Activated CD8-positive, alpha-beta memory T cell treated with anti-CD3 and anti-CD28 coated beads for 36 hours (primary cell): Measurements from ENCODE around the gene FLT1. TPM values are rescaled to one million over a fixed set of nuclear protein-coding genes. Genes with fewer than 3 reads are reported as not detected.

Experiments
- CTCF ChIA-PET: fragments of 350-600 bp; sonication (Branson Sonifier 250); formaldehyde crosslinking; loops from one replicate; lab custom pipeline; 2021; ENCODE audit warnings: antibody characterized with exemption; lab: Charles Lee
- POLR2A ChIA-PET: fragments of 350-600 bp; sonication (Branson Sonifier 250); formaldehyde crosslinking; loops from one replicate; lab custom pipeline; 2021; ENCODE audit warnings: antibody characterized with exemption; lab: Charles Lee
- total RNA-seq, 2 experiments: library from RNA; stranded (reverse); gene quantifications; one replicate each; pipeline ENCODE4 v1.2.3, GENCODE V29; 2021

The FLT1 gene
- total RNA-seq, 2 experiments from 2014 or later: 2.5 to 2.7 TPM

DNA sequence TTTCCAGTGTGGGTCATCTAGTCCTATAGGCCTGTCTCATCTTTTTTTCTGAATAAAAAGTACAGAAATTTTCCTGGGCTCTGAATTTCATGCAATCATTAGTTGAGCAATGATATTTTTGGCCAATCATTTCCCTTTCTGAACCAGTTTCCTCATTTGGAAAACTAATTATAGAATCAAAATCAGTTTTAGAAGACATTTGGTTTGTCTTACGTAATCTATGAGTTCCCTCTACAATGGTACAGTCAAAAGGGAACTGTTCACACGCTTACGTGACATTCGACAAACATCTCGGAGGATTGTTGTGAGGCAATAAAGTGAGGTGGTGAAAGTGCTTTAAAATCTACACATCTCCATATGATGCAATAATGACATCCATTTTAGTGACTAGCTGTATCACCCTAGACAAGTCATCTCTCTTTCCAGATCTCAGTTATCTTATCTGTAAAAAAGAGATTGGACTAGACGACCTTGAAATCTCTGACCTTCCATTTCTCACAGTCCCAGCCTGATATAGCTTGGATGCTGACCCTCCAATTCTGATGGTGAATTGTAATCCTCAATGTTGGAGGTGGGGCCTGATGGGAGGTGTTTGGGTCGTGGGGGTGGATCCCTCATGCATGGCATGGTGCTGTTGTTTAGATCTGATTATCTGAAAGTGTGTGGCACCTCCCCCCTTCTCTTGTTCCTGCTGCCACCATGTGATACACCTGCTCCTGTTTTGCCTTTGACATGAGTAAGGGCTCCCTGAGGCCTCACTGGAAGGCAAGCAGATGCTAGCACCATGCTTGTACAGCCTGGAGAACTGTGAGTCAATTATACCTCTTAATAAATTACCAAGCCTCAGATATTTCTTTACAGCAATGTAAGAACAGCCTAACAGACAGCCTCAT lies 26.7 kb downstream of the FLT1 start:
- ChIA-PET POLR2A (no interaction called here), CTCF (no interaction called here)

- CTCF ChIA-PET: no interaction called here
- POLR2A ChIA-PET: no interaction called here
Observed at GRCh38 chr13:28467034-28467433, 27.9 kb downstream of the FLT1 start.

DNA sequence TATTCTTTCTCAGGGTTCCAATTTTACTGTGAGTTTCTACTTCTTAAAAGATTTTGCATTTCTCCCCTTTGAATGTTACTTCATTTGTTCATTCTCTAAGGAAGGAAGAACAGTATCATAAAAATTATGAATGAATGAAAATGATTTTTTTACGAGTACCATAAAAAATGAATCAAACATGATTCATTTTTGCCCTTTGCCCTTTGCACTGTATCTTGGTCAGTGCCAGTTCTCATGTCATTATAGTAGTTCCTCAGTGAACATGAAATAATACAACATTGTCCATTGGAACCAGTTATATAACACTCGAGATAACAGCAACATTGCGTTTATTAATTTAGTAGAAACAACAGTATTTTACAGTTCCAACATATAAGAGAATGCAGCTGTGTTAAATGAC lies 28.8 kb downstream of the FLT1 start:
- POLR2A ChIA-PET: no interaction called here
- CTCF ChIA-PET: no interaction called here

DNA sequence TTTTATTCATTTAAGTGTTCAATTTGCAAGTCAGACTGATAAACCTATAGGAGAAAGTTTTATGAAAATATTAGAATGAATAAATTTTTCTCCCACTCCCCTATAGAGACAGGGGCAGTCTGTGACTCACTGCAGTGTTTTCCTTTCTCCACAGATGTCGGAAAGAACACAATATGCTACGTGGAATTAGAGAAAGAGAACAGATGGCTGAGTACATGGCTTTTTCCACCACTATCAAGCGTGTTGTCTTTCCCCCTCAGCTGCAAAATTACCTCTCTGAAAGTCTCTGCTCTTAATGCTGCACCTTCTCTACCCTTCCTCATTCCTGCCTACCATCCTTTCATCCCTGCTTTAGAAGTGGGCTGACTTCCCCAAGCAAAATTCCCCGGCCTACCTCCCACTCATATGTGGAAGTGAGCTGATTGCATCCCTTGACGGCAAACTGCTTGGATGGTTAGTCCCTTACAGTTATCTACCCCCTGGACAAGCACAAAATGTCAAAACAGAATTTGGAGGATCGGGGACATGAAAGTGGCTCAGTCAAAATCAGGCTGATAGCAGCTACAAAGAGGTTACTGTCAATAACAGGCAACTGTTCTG lies 30.0 kb downstream of the FLT1 start:
- ChIA-PET POLR2A (no interaction called here), CTCF (no interaction called here)

- ChIA-PET POLR2A (no interaction called here), CTCF (no interaction called here)
Observed at GRCh38 chr13:28463481-28463880, 31.4 kb downstream of the FLT1 start.

GRCh38 chr13:28459911-28460310 lies 35.0 kb downstream of the FLT1 start:
- ChIA-PET POLR2A (no interaction called here), CTCF (no interaction called here)

GRCh38 chr13:28458608-28459007 lies 36.3 kb downstream of the FLT1 start:
- POLR2A ChIA-PET: no interaction called here
- CTCF ChIA-PET: no interaction called here

DNA sequence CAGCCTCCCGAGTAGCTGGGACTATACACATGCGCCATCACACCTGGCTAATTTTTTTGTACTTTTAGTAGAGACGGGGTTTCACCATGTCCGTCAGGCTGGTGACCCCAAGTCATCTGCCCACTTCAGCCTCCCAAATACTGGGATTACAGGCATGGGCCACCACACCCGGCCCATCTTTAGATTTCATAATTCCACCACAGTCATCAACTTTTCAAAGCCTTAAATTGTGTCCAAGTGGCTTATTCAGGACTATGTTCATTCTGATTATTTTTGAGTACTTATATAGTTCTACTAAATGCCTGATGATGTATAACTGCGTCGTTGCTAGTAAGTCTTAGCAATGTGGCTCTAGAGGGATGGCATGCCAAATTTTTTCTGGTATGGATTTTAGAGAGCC lies 36.9 kb downstream of the FLT1 start:
- ChIA-PET CTCF (no interaction called here), POLR2A (no interaction called here)

- ChIA-PET POLR2A (no interaction called here), CTCF (no interaction called here)
Observed at GRCh38 chr13:28457521-28457920, 37.4 kb downstream of the FLT1 start.

GRCh38 chr13:28455580-28456194 lies 39.2 kb downstream of the FLT1 start:
- ChIA-PET POLR2A (no interaction called here), CTCF (no interaction called here)

DNA sequence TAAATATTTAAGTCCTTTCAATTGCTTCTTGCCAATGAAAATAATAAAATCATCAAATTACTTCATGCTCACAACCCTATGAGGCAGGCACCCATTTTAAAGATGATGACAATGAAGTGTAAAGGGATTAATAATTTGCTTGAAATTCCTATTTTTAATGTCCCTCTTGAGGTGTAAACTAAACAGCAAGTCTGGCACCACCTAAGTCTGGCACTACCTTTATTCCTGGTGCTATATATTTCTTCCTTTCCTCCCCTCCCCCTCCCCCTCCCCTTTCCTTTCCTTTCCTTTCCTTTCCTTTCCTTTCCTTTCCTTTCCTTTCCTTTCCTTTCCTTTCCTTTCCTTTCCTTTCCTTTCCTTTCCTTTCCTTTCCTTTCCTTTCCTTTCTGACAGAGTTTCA lies 42.2 kb downstream of the FLT1 start:
- CTCF ChIA-PET: no interaction called here
- POLR2A ChIA-PET: no interaction called here

DNA sequence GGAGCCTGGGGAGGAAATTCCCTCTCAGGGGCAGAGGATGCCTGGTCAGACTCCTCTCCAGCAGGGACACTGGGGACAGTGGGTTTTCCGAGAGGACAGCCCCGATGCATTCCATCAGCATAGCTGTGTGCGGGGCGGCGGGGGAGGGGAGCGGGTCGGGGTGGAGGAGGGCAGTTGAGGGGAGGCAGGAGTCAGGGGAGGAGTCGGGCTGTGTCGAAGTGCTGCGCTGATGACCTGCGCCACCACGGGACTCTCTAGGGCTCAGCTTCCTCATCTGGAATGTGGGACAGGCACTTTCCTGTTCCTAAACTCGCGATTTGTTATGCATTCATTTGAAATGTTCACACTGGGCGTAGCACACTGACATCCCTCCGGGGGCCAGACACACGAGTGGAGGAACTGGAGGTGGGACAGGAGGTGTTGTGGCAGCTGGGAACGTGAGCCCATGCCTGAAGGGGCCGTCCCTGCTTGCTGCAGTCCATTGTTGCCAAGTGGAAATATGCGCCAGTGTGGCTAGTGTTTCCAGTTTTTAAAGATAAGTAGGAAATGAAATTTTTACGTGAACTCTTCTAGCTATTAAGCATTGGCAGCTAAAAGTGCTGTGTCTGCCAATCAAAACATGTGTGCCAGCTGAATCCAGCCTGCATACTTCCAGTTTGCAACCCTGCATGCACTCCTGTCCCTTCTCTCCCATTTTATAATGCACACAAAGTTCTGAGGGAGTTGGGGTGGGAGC lies 43.3 kb downstream of the FLT1 start:
- POLR2A ChIA-PET: no interaction called here

DNA sequence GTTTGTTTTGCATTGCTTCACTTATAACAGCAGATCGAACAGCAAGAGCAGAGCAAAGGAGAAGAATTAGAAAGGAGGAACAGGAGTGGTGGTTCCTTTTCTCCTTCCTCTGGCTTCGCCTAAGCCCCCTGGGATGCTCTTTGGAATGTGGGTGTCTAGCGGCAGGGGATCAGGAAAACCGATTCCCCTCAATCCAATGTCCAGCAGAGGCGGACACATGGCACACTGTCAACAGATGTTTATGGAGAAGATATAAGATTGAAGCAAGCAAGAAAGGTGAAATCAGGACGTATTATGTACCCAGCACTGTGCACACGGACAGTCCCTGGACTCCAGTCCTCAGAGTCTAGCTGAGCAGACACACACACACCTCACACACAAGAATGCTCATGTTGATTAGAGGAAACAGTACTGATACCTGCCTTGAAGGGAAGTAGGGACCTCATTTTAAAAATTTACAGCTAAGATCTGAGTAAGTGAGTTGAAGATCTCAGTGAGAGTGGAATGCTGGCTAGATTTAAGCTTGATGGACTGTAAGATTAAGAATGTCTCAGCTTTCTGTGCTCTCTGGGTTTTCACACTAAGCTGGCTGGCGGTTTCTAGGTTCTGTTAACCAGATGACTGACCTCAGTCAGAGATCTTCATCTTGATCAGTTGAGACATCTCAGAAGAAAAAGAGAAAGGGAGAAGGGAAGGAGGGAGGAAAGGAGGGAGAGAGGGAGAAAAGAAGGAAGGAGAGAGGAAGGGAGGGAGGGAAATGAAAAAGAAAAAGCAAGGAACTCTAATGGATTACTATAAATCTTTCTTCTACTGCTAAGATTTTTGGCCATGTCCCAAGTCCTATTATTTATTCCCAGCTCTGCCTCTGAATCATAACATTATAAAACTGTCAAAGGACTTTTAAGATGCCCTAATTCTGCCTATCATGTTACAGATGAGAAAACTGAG lies 44.8 kb downstream of the FLT1 start:
- POLR2A ChIA-PET: no interaction called here

More for the DNA sequence above, 43.3 kb downstream of the FLT1 start:
- CTCF ChIA-PET: interaction anchor here (0.6 kb wide), 1 partner anchor 573 kb away, joined by 3 read pairs; no protein-coding TSS in a partner anchor

DNA sequence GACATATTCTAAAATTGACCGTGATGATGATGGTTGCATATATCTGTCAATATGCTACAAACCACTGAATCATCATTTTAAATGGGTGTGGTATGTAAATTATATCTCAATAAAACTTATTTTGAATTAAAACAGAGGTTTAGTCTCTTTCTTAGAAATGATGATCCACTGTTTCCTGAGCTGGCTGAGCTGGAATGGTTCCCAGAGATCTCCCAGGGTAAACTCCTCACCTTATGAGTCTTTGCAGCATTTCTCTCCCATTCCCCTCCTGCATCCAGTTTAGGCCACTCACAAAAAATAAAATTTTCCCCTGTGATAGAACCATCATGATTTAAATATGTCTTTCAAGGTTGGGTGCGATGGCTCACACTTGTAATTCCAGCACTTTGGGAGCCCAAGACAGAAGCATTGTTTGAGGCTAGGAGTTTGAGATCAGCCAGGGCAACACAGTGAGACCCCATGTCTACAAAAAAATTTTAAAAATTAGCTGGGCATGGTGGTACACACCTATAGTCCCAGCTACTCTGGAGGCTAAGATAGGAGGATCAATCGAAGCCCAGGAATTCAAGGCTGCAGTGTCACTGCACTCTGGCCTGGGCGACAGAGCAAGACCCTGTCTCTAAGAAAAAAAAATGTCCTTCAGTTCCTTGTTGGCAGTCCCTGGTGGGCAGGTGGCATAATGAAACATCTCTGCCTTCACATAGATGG lies 46.1 kb downstream of the FLT1 start:
- CTCF ChIA-PET: no interaction called here
- POLR2A ChIA-PET: interaction anchor here (0.7 kb wide), 1 partner anchor 813 kb away, joined by 3 read pairs; no protein-coding TSS in a partner anchor

More for the DNA sequence above, 44.8 kb downstream of the FLT1 start:
- CTCF ChIA-PET: no interaction called here

DNA sequence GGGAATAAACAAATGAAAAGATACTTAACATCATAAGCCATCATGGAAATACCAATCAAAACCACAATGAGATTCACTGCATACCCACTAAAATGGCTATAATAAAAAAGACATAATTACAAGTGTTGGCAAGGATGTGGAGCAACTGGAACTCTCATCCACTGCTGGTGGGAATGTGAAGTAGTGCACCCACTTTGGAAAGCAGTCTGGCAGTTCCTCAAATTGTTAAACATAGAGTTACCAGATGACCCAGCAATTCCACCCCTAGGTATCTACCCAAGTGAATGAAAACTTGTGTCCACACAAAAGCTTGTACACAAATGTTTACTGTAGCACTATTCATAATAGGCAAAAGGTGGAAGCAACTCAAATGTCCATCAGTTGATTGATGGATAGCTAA lies 46.9 kb downstream of the FLT1 start:
- POLR2A ChIA-PET: no interaction called here
- CTCF ChIA-PET: no interaction called here

- CTCF ChIA-PET: no interaction called here
- POLR2A ChIA-PET: no interaction called here
Observed at GRCh38 chr13:28447206-28447605, 47.7 kb downstream of the FLT1 start.

DNA sequence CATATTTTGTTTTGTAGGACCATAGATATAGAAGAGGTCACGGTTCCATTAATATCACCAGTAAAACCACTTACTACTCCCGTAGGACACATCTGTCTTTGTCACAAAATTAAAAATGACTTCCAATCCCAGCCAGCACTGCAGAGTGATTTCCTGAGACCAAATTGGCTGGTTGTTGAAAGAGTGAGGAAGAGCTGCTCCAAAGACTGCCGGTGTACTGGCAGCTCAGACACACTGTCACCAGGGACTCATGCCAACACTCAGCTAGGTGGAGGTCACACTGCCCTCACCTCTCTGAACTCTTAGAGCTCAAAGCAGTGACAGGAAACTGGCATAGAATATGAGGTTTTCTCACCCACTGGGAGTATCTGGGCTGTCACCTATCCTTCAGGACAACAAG lies 52.1 kb downstream of the FLT1 start:
- CTCF ChIA-PET: no interaction called here
- POLR2A ChIA-PET: no interaction called here

DNA sequence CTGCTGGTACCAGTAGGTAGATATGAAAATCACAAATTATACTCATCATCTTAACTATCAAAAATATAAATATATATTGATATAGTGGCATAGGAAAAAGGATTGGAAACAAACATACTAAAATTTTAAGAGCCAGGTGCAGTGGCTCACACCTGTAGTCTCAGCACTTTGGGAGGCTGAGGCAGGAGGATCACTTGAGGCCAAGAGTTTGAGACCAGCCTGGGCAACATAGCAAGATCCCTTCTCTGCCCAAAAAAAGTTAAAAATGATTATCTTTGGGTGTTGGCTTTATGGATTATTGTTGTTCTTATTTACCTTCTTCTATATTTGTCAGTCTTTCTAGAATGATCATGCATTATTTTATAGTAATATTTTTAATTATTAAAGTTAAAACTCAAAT lies 53.4 kb downstream of the FLT1 start:
- ChIA-PET CTCF (no interaction called here), POLR2A (no interaction called here)
